Measurements from ENCODE around the gene GNG7. TPM values are rescaled to one million over a fixed set of nuclear protein-coding genes. Genes with fewer than 3 reads are reported as not detected.

Gene GNG7
- total and polyA plus RNA-seq, 3 donors from 2014 or later, result 16.9 to 38.7 (median 25.3) TPM

DNA sequence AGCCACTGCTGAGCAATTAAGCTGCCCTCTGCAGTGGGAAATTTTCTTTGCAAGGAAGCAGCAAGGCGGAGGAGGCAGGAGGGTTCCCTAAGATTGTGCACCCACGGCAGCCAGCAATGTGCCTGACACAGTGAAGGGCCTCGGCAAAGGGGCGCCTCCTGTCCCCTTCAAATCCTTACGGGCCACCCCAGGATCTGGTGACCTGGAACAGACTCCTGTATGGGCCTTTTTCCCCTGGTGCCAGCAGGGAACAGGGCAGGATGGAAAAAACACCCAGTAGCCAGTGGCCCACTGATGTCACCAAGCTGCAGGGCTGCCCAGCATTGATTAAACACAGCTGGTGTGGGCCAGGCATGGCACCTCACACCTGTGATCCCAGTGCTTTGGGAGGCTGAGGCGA, 86.7 kb downstream of the GNG7 start:
- no peaks in the 10 kb centered on the region for H3K36me3 ChIP-seq (ENCODE audit: low read depth, missing control alignments)
- TF ChIP-seq, protein P1, sequence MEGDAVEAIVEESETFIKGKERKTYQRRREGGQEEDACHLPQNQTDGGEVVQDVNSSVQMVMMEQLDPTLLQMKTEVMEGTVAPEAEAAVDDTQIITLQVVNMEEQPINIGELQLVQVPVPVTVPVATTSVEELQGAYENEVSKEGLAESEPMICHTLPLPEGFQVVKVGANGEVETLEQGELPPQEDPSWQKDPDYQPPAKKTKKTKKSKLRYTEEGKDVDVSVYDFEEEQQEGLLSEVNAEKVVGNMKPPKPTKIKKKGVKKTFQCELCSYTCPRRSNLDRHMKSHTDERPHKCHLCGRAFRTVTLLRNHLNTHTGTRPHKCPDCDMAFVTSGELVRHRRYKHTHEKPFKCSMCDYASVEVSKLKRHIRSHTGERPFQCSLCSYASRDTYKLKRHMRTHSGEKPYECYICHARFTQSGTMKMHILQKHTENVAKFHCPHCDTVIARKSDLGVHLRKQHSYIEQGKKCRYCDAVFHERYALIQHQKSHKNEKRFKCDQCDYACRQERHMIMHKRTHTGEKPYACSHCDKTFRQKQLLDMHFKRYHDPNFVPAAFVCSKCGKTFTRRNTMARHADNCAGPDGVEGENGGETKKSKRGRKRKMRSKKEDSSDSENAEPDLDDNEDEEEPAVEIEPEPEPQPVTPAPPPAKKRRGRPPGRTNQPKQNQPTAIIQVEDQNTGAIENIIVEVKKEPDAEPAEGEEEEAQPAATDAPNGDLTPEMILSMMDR (IDR thresholded peaks at IDR 0.05), result no peak
- no peak for TF ChIP-seq POLR2A (IDR thresholded peaks at IDR 0.05)
- no peak overlapping the region for H3K4me3 ChIP-seq
- no peaks in the 10 kb centered on the region for H3K27me3 ChIP-seq
- intact Hi-C loops (cut with DNase I; ENCODE audit: low total_unique reads), result loop anchor here (10.0 kb wide), 1 partner anchor 141 kb away; the partner anchor contains the start of gene GADD45B
- peaks cover 6% of the 10 kb centered on the region for H3K4me1 ChIP-seq
- H3K27ac ChIP-seq, result no peak overlapping the region
- DNase-seq, result no peak
- WGBS, 2 donors, result 89 to 100% methylated on average over 1 to 6 of the region's 6 CpGs
- no peaks in the 10 kb centered on the region for H3K9me3 ChIP-seq

DNA sequence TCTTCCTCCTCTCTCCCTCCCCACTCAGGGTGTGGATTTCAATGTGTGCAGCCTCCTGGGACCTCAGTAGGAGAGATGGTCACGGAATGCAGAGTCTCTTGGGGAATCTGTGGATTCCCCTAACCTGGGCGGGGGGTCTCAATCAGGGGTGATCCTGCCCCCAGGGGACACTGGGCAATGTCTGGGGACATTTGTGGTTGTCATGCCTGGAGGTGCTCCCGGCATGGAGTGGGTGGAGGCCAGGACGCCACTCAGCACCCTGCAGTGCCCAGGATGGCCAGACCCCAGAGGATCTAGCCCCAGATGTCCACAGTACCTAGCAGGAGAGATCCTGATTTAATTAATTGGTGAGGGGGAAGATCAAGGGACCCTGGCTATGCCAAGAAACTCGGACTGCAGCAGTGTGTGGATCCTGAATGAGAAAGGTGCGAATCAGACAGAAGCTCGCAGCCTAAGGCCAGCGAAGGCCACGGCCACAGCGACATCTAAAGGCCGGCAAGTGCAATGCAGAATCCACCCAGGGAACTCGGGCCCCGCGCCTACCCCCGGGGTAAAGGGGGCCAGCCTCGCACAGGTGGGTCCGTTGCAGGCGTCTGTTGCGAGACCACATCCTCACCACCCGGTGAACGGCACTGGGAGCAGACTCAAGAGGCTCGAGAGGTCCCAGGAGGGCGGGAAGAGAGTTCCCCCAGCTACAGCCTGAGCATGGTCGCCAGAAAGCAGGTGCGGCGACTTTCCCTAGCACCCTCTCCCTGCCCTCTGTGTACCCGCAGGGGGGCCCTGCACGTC, 88.8 kb downstream of the GNG7 start:
- H3K27me3 ChIP-seq, result no peaks in the 10 kb centered on the region
- H3K36me3 ChIP-seq (ENCODE audit: low read depth, missing control alignments), result no peaks in the 10 kb centered on the region
- TF ChIP-seq POLR2A (IDR thresholded peaks at IDR 0.05), result no peak
- TF ChIP-seq, protein P1 (IDR thresholded peaks at IDR 0.05), result peak in 2 of 3 experiments; percentile 56 to 73
- H3K9me3 ChIP-seq, result no peaks in the 10 kb centered on the region
- DNase-seq, result no peak
- no peak overlapping the region for H3K27ac ChIP-seq
- intact Hi-C loops (cut with DNase I; ENCODE audit: low total_unique reads), result loop anchor here (10.0 kb wide), 1 partner anchor 139 kb away; the partner anchor contains the start of gene GADD45B
- 29 to 62% methylated on average over 12 to 27 of the region's 28 CpGs for WGBS, 2 donors
- H3K4me1 ChIP-seq, result no peaks in the 10 kb centered on the region
- H3K4me3 ChIP-seq, result no peak overlapping the region

DNA sequence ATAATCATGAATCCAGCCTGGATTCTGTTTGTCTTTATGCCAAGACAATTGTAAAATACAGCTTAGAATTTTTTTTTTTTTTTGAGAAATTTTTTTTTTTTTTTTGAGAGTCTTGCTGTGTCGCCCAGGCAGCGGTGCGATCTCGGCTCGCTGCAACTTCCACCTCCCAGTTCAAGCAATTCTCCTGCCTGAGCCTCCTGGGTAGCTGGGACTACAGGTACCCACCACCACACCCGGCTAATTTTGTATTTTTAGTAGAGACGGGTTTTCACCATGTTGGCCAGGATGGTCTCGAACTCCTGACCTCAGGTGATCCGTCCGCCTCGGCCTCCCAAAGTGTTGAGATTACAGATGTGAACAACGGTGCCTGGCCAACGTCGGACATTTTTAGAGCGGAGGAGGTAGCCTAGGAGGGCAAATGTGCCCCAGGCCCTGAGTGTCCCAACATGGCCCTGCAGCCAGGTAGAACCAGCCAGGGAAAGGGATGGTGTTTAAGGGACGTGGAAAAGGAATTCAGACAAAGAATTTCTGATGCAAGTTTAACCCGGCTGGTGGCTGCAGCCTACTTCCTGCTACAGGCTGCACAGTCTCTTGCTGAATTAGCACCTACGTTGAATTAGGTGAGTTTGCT, 89.8 kb downstream of the GNG7 start:
- no peak for DNase-seq
- Histone ChIP-seq H3K4me3 (no peak overlapping the region), H3K9me3 (no peaks in the 10 kb centered on the region), H3K36me3 (ENCODE audit: low read depth, missing control alignments) (no peaks in the 10 kb centered on the region), H3K27me3 (no peaks in the 10 kb centered on the region), H3K4me1 (no peaks in the 10 kb centered on the region), H3K27ac (no peak overlapping the region)
- TF ChIP-seq, protein P1 (IDR thresholded peaks at IDR 0.05), result no peak
- TF ChIP-seq POLR2A (IDR thresholded peaks at IDR 0.05), result no peak
- WGBS, 2 donors, result 80 to 83% methylated on average over 18 of the region's 18 CpGs
- intact Hi-C loops (cut with DNase I; ENCODE audit: low total_unique reads), result loop anchor here (10.0 kb wide), 1 partner anchor 138 kb away; the partner anchor contains the start of gene GADD45B

DNA sequence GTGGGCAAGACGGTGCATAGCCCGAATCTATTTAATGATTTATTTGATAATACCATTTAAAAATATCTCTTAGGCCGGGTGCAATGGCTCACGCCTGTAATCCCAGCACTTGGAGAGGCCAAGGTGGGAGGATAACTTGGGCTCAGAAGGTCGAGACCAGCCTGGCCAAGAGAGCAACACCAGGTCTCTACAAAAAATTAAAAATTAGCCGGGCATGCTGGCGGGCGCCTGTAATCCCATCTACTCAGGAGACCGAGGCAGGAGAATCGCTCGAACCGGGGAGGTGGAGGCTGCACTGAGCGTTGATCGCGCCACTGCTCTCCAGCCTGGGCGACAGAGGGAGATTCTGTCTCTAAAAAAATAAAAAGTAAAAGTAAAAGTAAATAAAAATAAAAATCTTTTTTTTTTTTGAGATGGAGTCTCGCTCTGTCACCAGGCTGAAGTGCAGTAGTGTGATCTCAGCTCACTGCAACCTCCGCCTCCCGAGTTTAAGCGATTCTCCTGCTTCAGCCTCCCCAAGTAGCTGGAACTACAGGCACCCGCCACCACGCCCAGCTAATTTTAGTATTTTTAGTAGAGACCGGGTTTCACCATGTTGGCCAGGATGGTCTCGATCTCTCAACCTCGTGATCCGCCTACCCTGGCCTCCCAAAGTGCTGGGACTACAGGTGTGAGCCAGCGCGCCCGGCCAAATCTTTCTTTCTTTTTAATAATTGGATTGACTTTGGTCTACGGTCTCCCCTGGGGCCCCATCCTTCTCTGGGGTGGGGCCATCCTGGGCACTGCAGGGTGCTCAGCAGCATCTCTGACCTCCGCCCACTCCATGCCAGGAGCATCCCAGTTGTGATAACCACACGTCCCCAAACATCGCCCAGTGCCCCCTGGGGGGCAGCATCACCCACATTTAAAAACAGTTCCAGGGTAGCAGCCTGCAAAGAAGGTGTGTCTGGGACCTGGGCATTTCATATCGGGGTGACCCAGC, 90.7 kb downstream of the GNG7 start:
- no peaks in the 10 kb centered on the region for H3K36me3 ChIP-seq (ENCODE audit: low read depth, missing control alignments)
- H3K4me1 ChIP-seq, result no peaks in the 10 kb centered on the region
- intact Hi-C loops (cut with DNase I; ENCODE audit: low total_unique reads), result loop anchor here (10.0 kb wide), 1 partner anchor 137 kb away; the partner anchor contains the start of gene GADD45B
- DNase-seq, result no peak
- no peaks in the 10 kb centered on the region for H3K9me3 ChIP-seq
- H3K27ac ChIP-seq, result no peak overlapping the region
- peak overlapping the region in 1 of 2 donors; percentile 22 for H3K4me3 ChIP-seq
- 69% methylated on average over 34 of the region's 34 CpGs for WGBS, 2 donors
- H3K27me3 ChIP-seq, result no peaks in the 10 kb centered on the region
- TF ChIP-seq, protein P1 (IDR thresholded peaks at IDR 0.05), result no peak
- TF ChIP-seq POLR2A (IDR thresholded peaks at IDR 0.05), result no peak

Measured in testis (tissue), 3 donors.